Choroid plexus epithelial cell (primary cell): Measurements from ENCODE around the gene RNPEPL1.

ENCODE experiments used
- DNase-seq: peaks from one replicate; pipeline ENCODE4 v3.0.0-alpha.2; 2010; ENCODE audit warnings: low read depth
- H3K4me3 ChIP-seq: 2 replicates; pipeline ENCODE4 v1.5.1; 2011; ENCODE audit warnings: low read depth, mild to moderate bottlenecking, control low read depth, low read length, moderate library complexity
- TF ChIP-seq, protein P1 (sequence below): conservative IDR thresholded peaks from 2 replicates; pipeline ENCODE4 v1.5.1; 2011; ENCODE audit warnings: low read depth, mild to moderate bottlenecking, control low read depth, inconsistent platforms, low read length, moderate library complexity

RNPEPL1 gene

DNA sequence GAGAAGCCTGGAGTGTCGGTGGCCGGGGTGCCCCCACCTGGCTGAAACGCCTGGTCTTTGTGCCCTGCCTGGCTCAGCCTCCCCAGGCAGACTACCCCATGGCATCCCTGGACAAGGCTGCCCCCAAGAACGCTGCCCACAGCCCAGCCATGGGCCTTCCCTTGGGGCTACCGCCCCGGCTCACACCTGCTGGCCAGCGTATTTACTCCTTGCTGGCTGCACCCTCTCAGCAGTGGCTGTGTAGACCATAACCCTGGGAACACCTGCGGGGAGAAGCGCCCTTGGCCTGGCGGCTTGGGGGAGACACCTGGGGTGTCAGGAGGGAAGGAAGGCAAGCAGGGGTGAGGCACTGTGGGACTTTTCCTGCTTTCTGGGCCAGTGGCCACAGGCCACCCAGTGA is 35.6 kb downstream of the RNPEPL1 start:
- DNase-seq: no peak
- TF ChIP-seq, protein P1, sequence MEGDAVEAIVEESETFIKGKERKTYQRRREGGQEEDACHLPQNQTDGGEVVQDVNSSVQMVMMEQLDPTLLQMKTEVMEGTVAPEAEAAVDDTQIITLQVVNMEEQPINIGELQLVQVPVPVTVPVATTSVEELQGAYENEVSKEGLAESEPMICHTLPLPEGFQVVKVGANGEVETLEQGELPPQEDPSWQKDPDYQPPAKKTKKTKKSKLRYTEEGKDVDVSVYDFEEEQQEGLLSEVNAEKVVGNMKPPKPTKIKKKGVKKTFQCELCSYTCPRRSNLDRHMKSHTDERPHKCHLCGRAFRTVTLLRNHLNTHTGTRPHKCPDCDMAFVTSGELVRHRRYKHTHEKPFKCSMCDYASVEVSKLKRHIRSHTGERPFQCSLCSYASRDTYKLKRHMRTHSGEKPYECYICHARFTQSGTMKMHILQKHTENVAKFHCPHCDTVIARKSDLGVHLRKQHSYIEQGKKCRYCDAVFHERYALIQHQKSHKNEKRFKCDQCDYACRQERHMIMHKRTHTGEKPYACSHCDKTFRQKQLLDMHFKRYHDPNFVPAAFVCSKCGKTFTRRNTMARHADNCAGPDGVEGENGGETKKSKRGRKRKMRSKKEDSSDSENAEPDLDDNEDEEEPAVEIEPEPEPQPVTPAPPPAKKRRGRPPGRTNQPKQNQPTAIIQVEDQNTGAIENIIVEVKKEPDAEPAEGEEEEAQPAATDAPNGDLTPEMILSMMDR: no peak
- no peak overlapping the region for H3K4me3 ChIP-seq

- DNase-seq: peak; percentile 79
- TF ChIP-seq, protein P1: peak; percentile 80
- H3K4me3 ChIP-seq: no peak overlapping the region
Observed at GRCh38 chr2:240604291-240604938, 36.1 kb downstream of the RNPEPL1 start.

DNA sequence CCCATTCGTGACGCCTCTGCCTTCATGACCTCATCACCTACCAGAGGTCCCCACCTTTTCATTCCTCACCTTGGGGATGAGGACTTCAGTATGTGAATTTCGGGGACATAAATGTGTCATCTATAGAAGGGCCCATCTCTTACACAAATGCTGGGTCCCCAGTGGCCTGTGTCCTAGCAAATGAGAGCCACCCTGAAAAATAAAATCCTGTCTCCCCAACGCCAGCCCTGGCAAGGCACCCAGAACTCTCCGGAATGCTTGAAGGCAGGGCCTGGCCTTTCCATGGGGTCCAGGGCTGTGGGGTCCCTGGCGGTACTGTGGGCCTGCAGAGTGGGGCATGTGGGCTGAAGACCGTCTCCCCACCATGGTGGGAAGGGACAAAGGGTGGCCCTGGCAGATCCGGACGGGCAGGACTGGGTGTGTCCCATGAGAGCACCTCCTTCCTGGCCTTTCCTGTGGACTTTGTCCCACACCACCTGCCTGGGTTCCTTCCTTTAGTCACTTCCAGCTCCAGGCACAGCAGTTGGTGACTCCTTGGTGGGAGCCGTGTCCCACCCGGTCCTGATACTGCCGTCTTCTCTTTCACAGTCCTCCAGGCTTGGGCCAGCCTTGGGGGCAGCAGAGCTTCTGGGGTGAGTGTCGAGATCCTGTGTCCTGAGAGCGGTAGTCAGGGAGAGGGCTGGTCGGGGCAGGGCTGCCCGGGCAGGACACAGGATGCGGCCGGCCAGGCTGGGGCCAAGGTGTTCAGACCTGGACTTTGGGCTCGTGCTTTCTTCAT is 36.8 kb downstream of the RNPEPL1 start:
- no peak overlapping the region for H3K4me3 ChIP-seq
- TF ChIP-seq, protein P1: no peak
- DNase-seq: no peak

- TF ChIP-seq, protein P1: no peak
- no peak for DNase-seq
- no peak overlapping the region for H3K4me3 ChIP-seq
Observed at GRCh38 chr2:240605867-240606743, 37.8 kb downstream of the RNPEPL1 start.

DNA sequence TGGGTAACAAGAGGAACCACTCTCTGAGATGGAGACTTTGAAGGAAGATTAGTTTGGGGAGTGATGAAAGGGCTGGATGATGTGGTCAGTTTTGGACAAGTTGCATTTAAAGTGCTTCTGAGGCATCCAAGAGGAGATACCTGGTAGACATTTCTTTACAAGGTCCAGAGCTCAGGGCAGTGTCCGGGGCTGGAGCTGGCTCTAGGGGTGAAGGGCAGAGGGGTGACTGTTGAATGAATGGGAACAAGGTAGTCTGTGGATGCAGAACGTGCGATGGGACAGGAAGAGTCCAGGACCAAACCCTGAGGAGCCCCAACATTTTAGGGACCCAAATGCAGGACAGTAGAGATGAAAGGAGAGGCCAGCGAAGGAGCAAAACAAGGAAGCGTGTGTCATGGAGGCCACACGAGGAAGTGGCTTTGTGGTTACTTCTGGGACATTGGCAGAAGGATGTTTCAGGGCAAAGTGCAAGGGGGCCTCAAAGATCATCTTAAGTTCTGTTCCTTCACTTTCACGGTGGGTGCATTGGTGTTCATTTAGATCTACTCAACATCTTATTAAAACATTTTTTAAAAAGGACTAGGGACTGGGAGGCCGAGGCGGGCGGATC is 43.4 kb downstream of the RNPEPL1 start:
- no peak overlapping the region for H3K4me3 ChIP-seq
- TF ChIP-seq, protein P1: no peak
- DNase-seq: no peak

DNA sequence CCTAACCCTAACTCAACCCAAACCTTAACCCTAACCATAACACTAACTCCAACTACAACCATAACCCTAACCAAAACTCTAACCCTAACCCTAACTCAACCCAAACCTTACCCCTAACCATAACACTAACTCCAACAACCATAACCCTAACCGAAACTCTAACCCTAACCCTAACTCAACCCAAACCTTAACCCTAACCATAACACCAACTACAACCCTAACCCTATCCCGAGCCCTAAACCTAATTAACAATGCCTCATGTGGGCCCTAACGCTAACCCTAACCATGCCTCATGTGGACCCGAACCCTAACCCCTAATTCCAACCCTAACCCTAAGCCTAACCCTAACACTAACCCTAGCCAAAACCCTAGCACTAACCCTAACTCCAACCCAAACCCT is 45.5 kb downstream of the RNPEPL1 start:
- TF ChIP-seq, protein P1: no peak
- no peak overlapping the region for H3K4me3 ChIP-seq
- no peak for DNase-seq
